Right lobe of liver (tissue), 4 donors: ENCODE measurements around the gene SCAP.

ENCODE experiments used
- CTCF ChIP-seq, 4 donors: fragments of 200-600 bp in 3 of 4; fragments of 450-650 bp in 1 of 4; IDR thresholded peaks; one replicate each; pipeline versions ENCODE4 v1.5.1 to v1.8.0; 2016 to 2022; ENCODE audit warnings: antibody characterized with exemption in 4 of 4, mild to moderate bottlenecking in 2 of 4
- POLR2A ChIP-seq: fragments of 450-650 bp; IDR thresholded peaks from one replicate; pipeline ENCODE4 v1.6.1; 2017; ENCODE audit warnings: antibody characterized with exemption, mild to moderate bottlenecking
- donor health status: DM: no; HTN: no; CAD: no.
- donor health status: DM: no; HTN: no; CAD: no.
- donor health status: DM: no; HTN: yes; CAD: no.

GRCh38 chr3:47405820-47406761, 69.7 kb downstream of the SCAP start:
- no peak for TF ChIP-seq CTCF (IDR thresholded peaks at IDR 0.05)
- TF ChIP-seq POLR2A = no peak
